Heart left ventricle (tissue), 16 donors: ENCODE results near the gene RAB23. TPM values are rescaled to one million over a fixed set of nuclear protein-coding genes. Genes with fewer than 3 reads are reported as not detected.

Experiments
- ATAC-seq, 4 donors: fragments of 200-7000 bp; cut with Tn5 transposase; one replicate each; pipeline ENCODE4 v1.9.1; 2020 to 2022; ENCODE audit warnings: moderate library complexity in 4 of 4, mild to moderate bottlenecking in 3 of 4, moderate number of reproducible peaks in 1 of 4
- DNase-seq, 5 donors: peaks; one replicate each; pipeline ENCODE4 v3.0.0-alpha.2; 2020
- H3K27ac ChIP-seq, 12 donors: fragments of 200-600 bp; sonication (generic) in 4 of 12; one replicate each; pipeline versions ENCODE4 v1.5.0 to v1.8.0; 2016 to 2022; ENCODE audit warnings: mild to moderate bottlenecking in 2 of 12
- H3K27me3 ChIP-seq, 9 donors: fragments of 200-600 bp; sonication (generic) in 2 of 9; one replicate each; pipeline versions ENCODE4 v1.5.1 to v1.8.0; 2016 to 2022; ENCODE audit warnings: mild to moderate bottlenecking in 3 of 9
- H3K36me3 ChIP-seq, 9 donors: fragments of 200-600 bp; sonication (generic) in 2 of 9; one replicate each; pipeline versions ENCODE4 v1.5.0 to v1.8.0; 2018 to 2022; ENCODE audit warnings: mild to moderate bottlenecking in 2 of 9
- H3K4me1 ChIP-seq, 12 donors: fragments of 200-600 bp; sonication (generic) in 4 of 12; one replicate each; pipeline versions ENCODE4 v1.5.0 to v1.8.0; 2016 to 2022; ENCODE audit warnings: mild to moderate bottlenecking in 3 of 12
- H3K4me3 ChIP-seq, 12 donors: fragments of 200-600 bp; sonication (generic) in 4 of 12; one replicate each; pipeline versions ENCODE4 v1.5.0 to v1.8.0; 2017 to 2022; ENCODE audit warnings: mild to moderate bottlenecking in 9 of 12, moderate library complexity in 4 of 12
- H3K9me3 ChIP-seq, 12 donors: fragments of 200-600 bp; sonication (generic) in 4 of 12; one replicate each; pipeline versions ENCODE4 v1.5.0 to v1.8.0; 2016 to 2022; ENCODE audit warnings: mild to moderate bottlenecking in 1 of 12
- POLR2A ChIP-seq, 2 donors: fragments of 450-650 bp; IDR thresholded peaks; one replicate each; pipeline ENCODE4 v1.6.1; 2017; ENCODE audit warnings: antibody characterized with exemption in 2 of 2, mild to moderate bottlenecking in 2 of 2, moderate library complexity in 2 of 2
- WGBS, 4 donors: extraction: QIAGEN DNeasy Blood & Tissue Kit in 2 of 4; methylation state at CpG; one replicate each; pipeline versions ENCODE4 v1.1.5 to v1.1.7; 2013 to 2018; 5-methylcytosine and 5-hydroxymethylcytosine counted together
- intact Hi-C, 10 donors: fragments of 100-400 bp; cut with DNase I; formaldehyde crosslinking; loops; one replicate each; pipeline versions ENCODE4 v1.11.1 to v1.14.2; 2022
- polyA plus RNA-seq, 2 donors: library from polyadenylated mRNA; stranded (reverse); fragments of 200-250 nt; gene quantifications; one replicate each; pipeline ENCODE4 v1.2.3, GENCODE V29; 2013
- total RNA-seq, 9 donors: library from RNA; depleted of rRNA in 2 of 9; stranded (reverse); fragments of >200 nt in 2 of 9; fragmentation: NEBNext Ultra II Directional in 3 of 9; extraction: Animal tissue kit (Norgen Biotek cat#: 25700) in 3 of 9; gene quantifications; one replicate each; pipeline versions ENCODE4 v1.1.0 to v1.2.4, GENCODE V29; 2016 to 2023
- TF ChIP-seq, protein P1 (sequence below), 12 donors: fragments of 200-600 bp; sonication (generic) in 4 of 12; IDR thresholded peaks; one replicate each; pipeline versions ENCODE4 v1.5.0 to v1.8.0; 2018 to 2022; ENCODE audit warnings: antibody characterized with exemption in 12 of 12, mild to moderate bottlenecking in 5 of 12
- donor health status: ischemic (EF 13 %, LVEDD 7.1; RV severe dilation, severe dysfunction).
- donor health status: healthy with polysubstance abuse.
- donor health status: DM: no; HTN: yes; CAD: no.
- donor health status: DM: no; HTN: no; CAD: no.
- donor health status: ischemic (EF 25% LVEDD 6.9; RV normal size, moderate dysfunction).
- donor health status: ischemic (EF 25% LVEDD 5.7; RV mildly dilated, moderate dysfunction).
- donor health status: healthy.
- donor health status: DM: yes; HTN: yes; CAD: no.
- donor health status: ischemic (EF 35%, LVEDD 5.7; RV mildly dilated, moderate dysfunction).
- donor health status: nonischemic (EF 11% LVEDD 7.7; RV severe dilation, severe dysfunction).
- donor health status: DM: yes; HTN: yes; CAD: no.
- donor health status: PGD.
- donor health status: ischemic (EF 29% LVEDD 5.4; RV normal size, mild dysfunction).
- donor health status: nonischemic (EF 23%, LVEDD 6.1; RV moderate dilation, normal function).

The RAB23 gene
- total and polyA plus RNA-seq, 11 donors, result 2.6 to 15.4 (median 9.5) TPM

DNA sequence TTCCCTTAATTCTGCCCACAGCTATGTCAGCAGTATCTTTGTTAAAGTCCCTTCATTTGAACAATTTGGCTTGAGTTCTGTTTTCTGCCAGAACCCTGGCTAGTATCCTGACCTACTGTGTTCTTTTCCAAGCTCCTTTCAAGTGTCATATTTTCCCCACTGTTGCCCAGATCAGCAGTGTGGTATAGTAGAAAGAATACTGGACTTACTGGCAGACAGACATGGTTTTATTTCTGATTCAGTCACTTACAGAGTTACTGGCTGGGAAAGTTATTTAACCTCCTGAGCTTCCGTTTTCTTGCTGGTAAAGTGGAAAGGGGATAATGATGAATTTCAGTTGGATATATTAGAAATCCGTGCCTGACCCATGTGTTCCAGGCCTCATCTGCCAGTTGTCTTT lies 39.8 kb upstream of the RAB23 start:
- TF ChIP-seq, protein P1, sequence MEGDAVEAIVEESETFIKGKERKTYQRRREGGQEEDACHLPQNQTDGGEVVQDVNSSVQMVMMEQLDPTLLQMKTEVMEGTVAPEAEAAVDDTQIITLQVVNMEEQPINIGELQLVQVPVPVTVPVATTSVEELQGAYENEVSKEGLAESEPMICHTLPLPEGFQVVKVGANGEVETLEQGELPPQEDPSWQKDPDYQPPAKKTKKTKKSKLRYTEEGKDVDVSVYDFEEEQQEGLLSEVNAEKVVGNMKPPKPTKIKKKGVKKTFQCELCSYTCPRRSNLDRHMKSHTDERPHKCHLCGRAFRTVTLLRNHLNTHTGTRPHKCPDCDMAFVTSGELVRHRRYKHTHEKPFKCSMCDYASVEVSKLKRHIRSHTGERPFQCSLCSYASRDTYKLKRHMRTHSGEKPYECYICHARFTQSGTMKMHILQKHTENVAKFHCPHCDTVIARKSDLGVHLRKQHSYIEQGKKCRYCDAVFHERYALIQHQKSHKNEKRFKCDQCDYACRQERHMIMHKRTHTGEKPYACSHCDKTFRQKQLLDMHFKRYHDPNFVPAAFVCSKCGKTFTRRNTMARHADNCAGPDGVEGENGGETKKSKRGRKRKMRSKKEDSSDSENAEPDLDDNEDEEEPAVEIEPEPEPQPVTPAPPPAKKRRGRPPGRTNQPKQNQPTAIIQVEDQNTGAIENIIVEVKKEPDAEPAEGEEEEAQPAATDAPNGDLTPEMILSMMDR (IDR thresholded peaks at IDR 0.05), result no peak
- no peak for TF ChIP-seq POLR2A (IDR thresholded peaks at IDR 0.05)
- DNase-seq, result no peak
- H3K36me3 ChIP-seq, result no peaks in the 10 kb centered on the region
- peak in 2 of 4 donors; percentile 9 to 34 for ATAC-seq
- 67 to 81% (median 74%) methylated on average over 2 of the region's 2 CpGs for WGBS, 4 donors
- intact Hi-C loops, result loop anchor here in 2 of 10 donors (5.0 kb wide), 2 partner anchors 35 to 40 kb away; no protein-coding TSS in a partner anchor
- no peak overlapping the region for H3K4me3 ChIP-seq
- no peaks in the 10 kb centered on the region for H3K9me3 ChIP-seq
- peak overlapping the region in 8 of 12 donors; percentile 8 to 89 (median 57) for H3K27ac ChIP-seq
- peaks cover 0 to 38% (median 0%) of the 10 kb centered on the region in 12 donors for H3K4me1 ChIP-seq
- no peaks in the 10 kb centered on the region for H3K27me3 ChIP-seq

DNA sequence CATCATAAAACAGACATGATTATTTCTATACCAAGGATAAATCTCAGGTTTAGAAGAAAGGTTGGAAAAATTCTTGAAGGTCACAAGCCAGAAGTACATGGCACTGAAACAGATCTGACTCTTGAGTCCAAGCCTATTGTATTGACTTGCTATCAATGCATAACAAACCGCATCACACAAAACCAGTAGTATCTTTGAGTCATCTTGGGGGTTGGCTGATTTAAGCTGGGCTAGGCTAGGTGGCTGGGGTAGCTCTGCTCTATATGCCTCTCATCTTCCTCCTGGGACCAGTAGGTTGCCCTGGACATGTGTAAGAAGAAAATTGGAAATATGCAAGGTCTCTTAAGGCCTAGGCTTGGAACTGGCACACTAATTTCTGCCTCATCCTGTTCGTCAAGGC lies 37.0 kb upstream of the RAB23 start:
- Histone ChIP-seq H3K36me3 (no peaks in the 10 kb centered on the region), H3K27me3 (no peaks in the 10 kb centered on the region), H3K9me3 (no peaks in the 10 kb centered on the region), H3K27ac (peak overlapping the region in 7 of 12 donors; percentile 22 to 89 (median 81)), H3K4me3 (no peak overlapping the region), H3K4me1 (peaks cover 0 to 26% (median 0%) of the 10 kb centered on the region in 12 donors)
- intact Hi-C loops, result no loop called here
- no peak for ATAC-seq
- no peak for DNase-seq
- TF ChIP-seq POLR2A (IDR thresholded peaks at IDR 0.05), result no peak
- TF ChIP-seq, protein P1 (IDR thresholded peaks at IDR 0.05), result no peak
- 81 to 89% (median 87%) methylated on average over 2 of the region's 2 CpGs for WGBS, 4 donors

DNA sequence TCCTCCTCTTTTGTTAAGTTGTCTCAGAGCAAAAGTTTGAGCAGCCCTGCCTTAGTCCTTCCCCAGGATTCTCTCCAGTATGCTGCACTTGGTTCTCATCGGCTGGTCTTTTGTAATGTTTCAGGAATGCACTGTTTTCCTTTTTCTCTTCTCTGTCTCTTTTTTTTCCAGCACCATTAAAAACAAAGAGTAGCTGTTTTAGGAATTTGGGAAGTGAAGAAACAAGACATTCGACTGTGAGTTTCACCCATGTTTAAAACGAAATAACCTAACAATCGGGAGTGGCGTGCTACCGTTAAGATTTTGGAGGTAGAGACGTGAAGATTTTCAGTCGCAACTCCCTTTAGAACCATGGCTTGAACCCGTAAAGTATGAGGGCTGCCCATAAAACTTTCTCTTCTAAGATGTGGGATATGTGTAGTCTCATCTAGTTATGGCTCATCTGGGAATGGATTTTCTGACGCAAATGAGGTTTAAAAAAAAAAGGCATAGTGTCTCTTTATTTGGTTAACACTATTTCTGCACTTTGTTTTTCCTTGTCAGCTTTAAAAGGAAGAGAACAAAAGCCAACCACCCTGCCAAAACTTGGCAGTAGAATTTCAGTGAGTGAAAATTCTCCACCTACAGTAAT lies 35.9 kb upstream of the RAB23 start:
- TF ChIP-seq, protein P1 (IDR thresholded peaks at IDR 0.05), result no peak
- no peak for TF ChIP-seq POLR2A (IDR thresholded peaks at IDR 0.05)
- H3K9me3 ChIP-seq, result no peaks in the 10 kb centered on the region
- H3K27me3 ChIP-seq, result no peaks in the 10 kb centered on the region
- H3K36me3 ChIP-seq, result no peaks in the 10 kb centered on the region
- peak overlapping the region; percentile 13 to 89 (median 65) for H3K27ac ChIP-seq
- ATAC-seq, result peak in 3 of 4 donors; percentile 43 to 76 (median 65)
- H3K4me3 ChIP-seq, result peak overlapping the region in 4 of 12 donors; percentile 0 to 36 (median 33)
- WGBS, 4 donors, result 64 to 80% (median 71%) methylated on average over 10 of the region's 10 CpGs
- H3K4me1 ChIP-seq, result peaks cover 0 to 28% (median 1%) of the 10 kb centered on the region in 12 donors
- intact Hi-C loops, result no loop called here
- no peak for DNase-seq

DNA sequence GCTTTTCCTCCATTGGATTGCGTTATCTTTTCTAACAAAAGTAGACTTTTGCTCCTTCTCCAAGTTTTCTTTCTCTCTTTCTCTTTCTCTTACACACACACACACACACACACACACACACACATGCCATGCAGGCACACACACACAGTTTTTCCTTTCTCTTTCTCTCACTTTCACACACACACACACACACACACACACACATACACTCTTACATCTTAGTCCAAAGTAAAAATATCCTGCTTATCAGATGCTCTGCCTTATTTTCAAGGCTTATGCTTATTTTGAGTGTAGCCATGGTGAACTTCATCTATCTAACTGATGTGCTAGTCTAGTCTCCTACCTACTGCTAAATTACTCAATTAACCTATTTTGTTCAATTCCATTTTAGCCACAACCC lies 34.4 kb upstream of the RAB23 start:
- TF ChIP-seq, protein P1 (IDR thresholded peaks at IDR 0.05), result no peak
- TF ChIP-seq POLR2A (IDR thresholded peaks at IDR 0.05), result no peak
- Histone ChIP-seq H3K4me1 (peaks cover 0 to 22% (median 2%) of the 10 kb centered on the region in 12 donors), H3K36me3 (no peaks in the 10 kb centered on the region), H3K27me3 (no peaks in the 10 kb centered on the region), H3K9me3 (no peaks in the 10 kb centered on the region), H3K4me3 (no peak overlapping the region), H3K27ac (peak overlapping the region in 3 of 12 donors; percentile 82 to 89 (median 87))
- WGBS, 4 donors, result 37 to 93% (median 90%) methylated on average over 1 of the region's 1 CpG
- ATAC-seq, result no peak
- DNase-seq, result no peak
- intact Hi-C loops, result no loop called here
